ENCODE measurements around the gene FAM234B.

FAM234B gene

DNA sequence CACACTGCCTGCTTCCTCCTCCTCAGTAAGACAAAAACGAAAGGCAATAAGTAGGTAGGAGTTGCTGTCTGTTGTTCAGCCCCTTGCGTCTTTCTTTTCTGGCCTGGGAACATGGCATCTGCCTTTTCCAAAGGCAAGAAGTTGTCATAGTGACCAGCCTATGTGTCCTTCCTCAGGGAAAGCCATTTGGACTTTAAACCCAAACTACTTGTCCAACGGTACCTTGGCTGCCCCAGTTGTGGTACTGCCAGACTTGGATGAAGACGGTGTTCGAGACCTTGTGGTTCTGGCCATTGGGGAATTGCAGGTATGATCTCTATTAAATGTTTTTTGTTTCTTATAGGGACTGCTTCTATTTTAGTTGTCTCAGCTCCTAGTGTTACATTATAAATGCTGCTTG is 18.5 kb downstream of the FAM234B start:
- Histone ChIP-seq H3K27ac (no peak overlapping the region), H3K4me2 (no peak overlapping the region), H4K20me1 (no peaks in the 10 kb centered on the region), H3K27me3 (no peaks in the 10 kb centered on the region), H3K9me3 (replicated peaks in 1 of 11) (no peaks in the 10 kb centered on the region), H3K9ac (no peak overlapping the region), H3K4me3 (no peak overlapping the region), H3K4me1 (peaks cover 0 to 14% (median 0%) of the 10 kb centered on the region in 10 experiments; a peak in 5 of 20 replicates), H3K36me3 (peaks cover 71 to 91% (median 81%) of the 10 kb centered on the region in 11 experiments)
- no peak for TF ChIP-seq Cebpa-rat (IDR thresholded peaks at IDR 0.05)

DNA sequence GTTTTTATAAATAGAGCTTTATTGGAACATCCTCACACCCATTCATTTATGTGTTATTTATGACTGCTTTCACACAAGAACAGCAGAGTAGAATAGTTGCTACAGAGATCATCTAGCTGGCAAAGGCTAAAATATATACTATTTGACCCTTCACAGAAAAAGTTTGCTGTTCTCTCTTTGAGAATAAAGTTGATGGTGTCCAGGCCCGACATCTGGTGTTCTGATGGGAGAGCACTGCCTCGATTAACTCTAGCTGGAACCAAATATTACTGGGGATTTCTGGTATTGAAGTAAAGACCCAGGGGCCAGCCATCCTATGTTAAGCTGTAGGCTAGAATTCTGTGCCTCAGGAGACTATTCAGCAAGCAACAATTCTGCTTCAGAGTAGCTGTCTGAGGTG is 21.8 kb downstream of the FAM234B start:
- Histone ChIP-seq H3K4me2 (no peak overlapping the region), H3K36me3 (peaks cover 67 to 88% (median 76%) of the 10 kb centered on the region in 11 experiments), H3K4me1 (peaks cover 0 to 9% (median 0%) of the 10 kb centered on the region in 10 experiments; a peak in 3 of 20 replicates), H3K9ac (no peak overlapping the region), H3K27me3 (no peaks in the 10 kb centered on the region), H3K9me3 (replicated peaks in 1 of 11) (no peaks in the 10 kb centered on the region), H4K20me1 (no peaks in the 10 kb centered on the region), H3K4me3 (no peak overlapping the region), H3K27ac (no peak overlapping the region)
- no peak for TF ChIP-seq Cebpa-rat (IDR thresholded peaks at IDR 0.05)

DNA sequence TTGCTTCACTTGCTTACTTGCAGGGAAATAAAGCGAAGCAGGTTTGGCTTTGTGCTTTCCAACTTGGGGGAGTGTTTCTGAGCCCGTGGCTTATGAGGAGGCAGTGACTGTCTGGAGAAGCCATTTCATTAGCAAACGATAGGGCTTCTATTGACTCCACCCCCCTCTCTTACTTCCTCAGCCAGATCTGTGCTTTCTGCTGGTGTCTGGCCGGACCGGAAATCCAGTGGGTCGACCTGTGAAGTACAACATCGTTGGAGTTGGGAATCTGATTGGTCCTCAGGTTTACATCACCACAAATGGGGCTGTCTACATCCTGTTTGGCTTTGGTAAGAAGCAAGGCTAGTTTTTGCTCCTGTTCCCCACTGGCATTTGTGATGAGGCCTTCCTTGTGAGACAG is 22.3 kb downstream of the FAM234B start:
- Histone ChIP-seq H3K4me2 (no peak overlapping the region), H3K27me3 (no peaks in the 10 kb centered on the region), H3K9ac (no peak overlapping the region), H3K27ac (no peak overlapping the region), H3K4me1 (peaks cover 0 to 9% (median 0%) of the 10 kb centered on the region in 10 experiments; a peak in 1 of 20 replicates), H3K4me3 (no peak overlapping the region), H3K36me3 (peaks cover 67 to 88% (median 76%) of the 10 kb centered on the region in 11 experiments), H3K9me3 (replicated peaks in 1 of 11) (no peaks in the 10 kb centered on the region), H4K20me1 (no peaks in the 10 kb centered on the region)
- TF ChIP-seq Cebpa-rat (IDR thresholded peaks at IDR 0.05): no peak

DNA sequence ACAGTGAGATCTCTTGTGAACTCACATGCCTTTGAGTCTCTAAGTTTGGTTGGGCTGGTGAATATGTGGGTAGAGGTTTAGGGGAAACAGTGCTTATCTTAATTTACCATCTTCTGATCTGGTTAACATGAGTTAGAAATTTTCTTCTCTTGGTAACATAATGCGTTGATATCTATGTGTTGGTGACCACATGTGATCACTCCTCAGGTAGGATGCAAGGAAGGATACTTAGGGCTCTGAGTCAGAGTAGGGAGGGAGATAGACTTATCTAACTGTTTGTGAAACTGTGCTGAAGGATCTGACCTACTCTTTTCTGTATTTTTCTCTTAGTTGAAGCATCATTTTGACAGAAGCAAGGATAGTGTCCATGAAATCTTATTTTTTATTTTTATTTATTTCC is 23.1 kb downstream of the FAM234B start:
- Histone ChIP-seq H3K27me3 (no peaks in the 10 kb centered on the region), H3K9ac (no peak overlapping the region)
- no peak for TF ChIP-seq Cebpa-rat (IDR thresholded peaks at IDR 0.05)

DNA sequence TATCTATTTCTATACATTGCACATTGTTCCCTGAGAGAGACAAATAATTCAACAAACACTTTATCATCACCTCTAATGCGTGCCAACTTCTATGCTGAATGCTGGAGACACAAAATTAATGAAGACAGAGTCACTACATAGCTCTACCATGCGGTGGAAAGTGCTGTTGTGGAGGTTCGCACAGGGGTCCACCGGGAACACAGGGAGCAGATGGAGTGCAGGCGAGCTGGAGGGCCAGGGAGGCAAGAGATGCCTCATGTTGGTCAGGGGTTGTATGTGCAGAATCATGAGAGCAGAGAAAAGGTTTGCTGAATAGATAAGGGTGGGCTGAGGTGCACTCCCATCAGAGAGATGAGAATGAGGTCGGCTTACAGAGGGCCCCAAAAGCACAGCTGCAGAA is 25.2 kb downstream of the FAM234B start:
- Histone ChIP-seq H3K36me3 (peaks cover 59 to 88% (median 75%) of the 10 kb centered on the region in 11 experiments), H3K27me3 (no peaks in the 10 kb centered on the region)

More for the DNA sequence above, 23.1 kb downstream of the FAM234B start:
- Histone ChIP-seq H3K4me1 (peaks cover 0 to 12% (median 0%) of the 10 kb centered on the region in 10 experiments; a peak in 1 of 20 replicates), H3K36me3 (peaks cover 66 to 88% (median 76%) of the 10 kb centered on the region in 11 experiments), H3K4me2 (no peak overlapping the region), H3K27ac (no peak overlapping the region), H4K20me1 (no peaks in the 10 kb centered on the region), H3K9me3 (replicated peaks in 1 of 11) (no peaks in the 10 kb centered on the region), H3K4me3 (no peak overlapping the region)

DNA sequence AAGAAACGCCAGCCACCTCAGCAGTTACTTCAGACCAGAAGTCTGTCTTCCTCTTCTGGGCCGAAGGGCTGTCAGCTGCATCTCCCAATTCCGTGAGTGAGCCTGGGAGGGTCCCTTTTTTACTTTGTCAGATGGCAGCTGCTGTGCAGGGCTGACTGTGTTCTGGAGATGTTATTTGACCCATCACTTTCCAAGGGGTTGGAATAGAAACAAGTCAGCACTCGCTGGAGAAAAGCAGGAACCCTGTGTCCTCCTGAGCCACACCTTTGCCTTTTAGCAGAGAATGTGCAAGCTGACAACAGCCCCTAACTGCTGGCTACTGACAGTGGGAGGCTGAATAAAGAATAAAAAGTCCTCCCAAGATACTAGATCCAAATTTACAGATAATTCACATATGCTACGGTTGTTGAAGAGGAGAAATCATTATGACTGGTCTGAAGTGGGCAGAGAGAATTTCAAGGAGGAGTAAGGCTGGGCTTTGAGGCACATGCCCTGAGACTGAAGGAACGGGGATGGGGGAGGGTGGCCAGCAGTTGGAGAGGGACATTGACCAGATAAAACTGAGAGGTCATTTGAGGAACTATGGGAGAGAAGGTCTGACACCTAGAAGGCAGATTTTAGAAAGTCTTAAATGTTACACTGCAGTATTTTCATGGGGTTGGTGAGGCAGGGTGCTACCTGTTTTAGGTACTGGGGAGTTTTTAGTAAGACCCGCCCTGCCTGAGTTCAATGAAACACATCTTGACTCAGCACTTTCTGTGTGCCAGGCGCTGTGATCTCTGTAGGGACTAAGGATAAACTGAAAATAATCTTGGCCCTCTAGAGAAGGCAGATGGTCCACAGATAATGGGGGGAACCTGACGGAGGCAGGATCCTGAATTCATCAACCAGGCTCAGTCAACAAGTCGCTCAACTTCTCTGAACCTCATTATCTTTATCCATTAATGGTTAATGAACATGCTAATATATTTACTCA is 27.4 kb downstream of the FAM234B start:
- Histone ChIP-seq H3K9me3 (replicated peaks in 1 of 11) (0 out of 22 replicates have a peak, but pooled peaks cover 0 to under 1% (median 0%) of the 10 kb centered on the region in 11 experiments), H3K27ac (no peak overlapping the region), H3K4me2 (peak overlapping the region in 1 of 11 experiments; percentile 21; a peak in 1 of 22 replicates), H3K4me3 (no peak overlapping the region), H3K4me1 (peaks cover 0 to 12% (median 0%) of the 10 kb centered on the region in 10 experiments; a peak in 1 of 20 replicates), H4K20me1 (no peaks in the 10 kb centered on the region), H3K36me3 (peaks cover 54 to 96% (median 84%) of the 10 kb centered on the region in 11 experiments), H3K9ac (no peak overlapping the region), H3K27me3 (no peaks in the 10 kb centered on the region)
- TF ChIP-seq Cebpa-rat (IDR thresholded peaks at IDR 0.05): no peak

More for the DNA sequence above, 25.2 kb downstream of the FAM234B start:
- Histone ChIP-seq H3K27ac (no peak overlapping the region), H3K4me2 (no peak overlapping the region), H4K20me1 (no peaks in the 10 kb centered on the region), H3K4me3 (no peak overlapping the region), H3K9me3 (replicated peaks in 1 of 11) (no peaks in the 10 kb centered on the region), H3K4me1 (peaks cover 0 to 12% (median 0%) of the 10 kb centered on the region in 10 experiments; a peak in 1 of 20 replicates), H3K9ac (no peak overlapping the region)
- no peak for TF ChIP-seq Cebpa-rat (IDR thresholded peaks at IDR 0.05)

DNA sequence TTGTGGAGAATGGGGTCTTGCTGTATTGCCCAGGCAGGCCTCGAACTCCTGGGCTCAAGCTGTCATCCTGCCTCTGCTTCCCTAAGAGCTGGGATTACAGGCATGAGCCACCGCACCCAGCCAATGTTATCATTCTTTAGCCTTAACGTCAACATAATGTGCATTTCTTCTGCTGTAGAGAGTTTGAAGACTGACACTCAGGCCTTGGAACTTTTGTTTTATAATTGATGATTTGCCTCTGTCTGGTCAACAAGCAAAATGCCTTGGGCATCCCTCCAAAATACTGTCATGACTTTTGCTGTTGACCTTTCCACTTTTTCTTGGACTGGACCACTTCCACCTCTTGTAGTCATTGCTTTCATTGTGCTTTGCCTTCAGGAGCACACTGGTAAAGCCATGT is 29.0 kb downstream of the FAM234B start:
- Histone ChIP-seq H3K9ac (no peak overlapping the region), H4K20me1 (no peaks in the 10 kb centered on the region), H3K4me2 (no peak overlapping the region), H3K4me1 (peaks cover 0 to 12% (median 0%) of the 10 kb centered on the region in 10 experiments; a peak in 2 of 20 replicates), H3K36me3 (peaks cover 42 to 84% (median 74%) of the 10 kb centered on the region in 11 experiments), H3K9me3 (replicated peaks in 1 of 11) (0 out of 22 replicates have a peak, but pooled peaks cover 0 to 4% (median 0%) of the 10 kb centered on the region in 11 experiments), H3K4me3 (no peak overlapping the region), H3K27me3 (no peaks in the 10 kb centered on the region), H3K27ac (no peak overlapping the region)
- TF ChIP-seq Cebpa-rat (IDR thresholded peaks at IDR 0.05): no peak

DNA sequence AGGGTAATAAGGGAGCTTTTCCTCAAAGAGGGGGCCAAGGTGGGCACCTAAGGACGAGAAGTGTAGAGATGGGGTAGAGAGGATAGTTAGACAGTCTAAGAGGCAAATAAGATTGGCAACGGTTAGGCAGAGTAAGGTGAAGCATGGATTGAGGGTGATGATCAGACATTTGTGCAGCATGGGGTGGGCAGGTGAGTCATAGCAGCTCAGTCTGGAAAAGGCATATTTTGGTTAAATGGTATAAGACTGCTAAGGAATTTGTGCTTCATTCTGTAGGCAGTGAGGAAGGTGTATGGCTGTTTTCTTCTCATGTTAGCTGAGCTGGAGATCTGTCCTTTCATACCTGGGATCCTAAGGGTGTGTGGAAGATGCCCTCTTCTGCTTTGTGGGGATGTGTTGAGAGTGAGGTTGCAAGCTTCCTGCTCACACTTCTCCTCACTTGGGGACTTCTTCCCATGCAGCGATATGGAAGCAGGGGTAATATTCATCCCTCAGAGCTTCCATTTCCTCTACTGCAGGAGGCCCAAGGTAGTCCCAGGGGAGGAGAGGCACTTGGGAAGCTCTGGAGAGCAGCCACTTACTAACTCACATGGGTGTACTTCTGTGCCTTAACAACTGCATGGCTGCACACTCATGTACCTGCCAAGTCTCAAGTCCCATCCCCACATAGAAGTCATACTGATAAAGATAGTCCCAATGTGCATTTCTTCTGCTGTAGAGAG is 30.4 kb downstream of the FAM234B start:
- TF ChIP-seq Cebpa-rat (IDR thresholded peaks at IDR 0.05): no peak
- Histone ChIP-seq H3K9ac (no peak overlapping the region), H3K4me3 (no peak overlapping the region), H3K36me3 (peaks cover 39 to 75% (median 64%) of the 10 kb centered on the region in 11 experiments), H4K20me1 (no peaks in the 10 kb centered on the region), H3K27me3 (no peaks in the 10 kb centered on the region), H3K27ac (no peak overlapping the region), H3K9me3 (replicated peaks in 1 of 11) (peaks cover 3 to 8% (median 4%) of the 10 kb centered on the region in 11 experiments; a peak in 10 of 22 replicates), H3K4me2 (no peak overlapping the region), H3K4me1 (peaks cover 0 to 12% (median 0%) of the 10 kb centered on the region in 10 experiments; a peak in 2 of 20 replicates)

DNA sequence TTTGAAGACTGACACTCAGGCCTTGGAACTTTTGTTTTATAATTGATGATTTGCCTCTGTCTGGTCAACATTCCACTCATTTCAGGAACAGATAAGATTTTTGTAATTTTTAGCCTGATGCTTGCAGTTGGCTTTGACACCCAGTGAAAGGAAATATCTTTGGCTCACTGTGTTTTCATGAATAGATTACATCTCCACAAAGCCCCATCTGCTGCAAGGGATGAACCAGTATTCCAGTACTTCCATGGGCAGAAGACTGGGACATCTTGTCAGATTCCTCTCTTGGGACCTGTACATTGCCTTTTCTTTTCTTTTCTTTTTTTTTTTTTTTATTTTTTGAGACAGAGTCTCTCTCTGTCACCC is 30.9 kb downstream of the FAM234B start:
- H3K27ac ChIP-seq: no peak overlapping the region
- no peak overlapping the region for H3K4me3 ChIP-seq
- no peaks in the 10 kb centered on the region for H3K27me3 ChIP-seq
- no peak for TF ChIP-seq Cebpa-rat (IDR thresholded peaks at IDR 0.05)
- no peaks in the 10 kb centered on the region for H4K20me1 ChIP-seq
- H3K36me3 ChIP-seq: peaks cover 45 to 77% (median 67%) of the 10 kb centered on the region in 11 experiments
- no peak overlapping the region for H3K9ac ChIP-seq
- no peak overlapping the region for H3K4me2 ChIP-seq
- peaks cover 0 to 12% (median 0%) of the 10 kb centered on the region in 10 experiments; a peak in 2 of 20 replicates for H3K4me1 ChIP-seq
- peaks cover 3 to 10% (median 6%) of the 10 kb centered on the region in 11 experiments; a peak in 10 of 22 replicates for H3K9me3 ChIP-seq (replicated peaks in 1 of 11)
